Keratinocyte (primary cell): ENCODE measurements around the gene MPV17L2. TPM values are rescaled to one million over a fixed set of nuclear protein-coding genes. Genes with fewer than 3 reads are reported as not detected.

Source experiments
- DNase-seq: peaks from one replicate; pipeline ENCODE4 v3.0.0-alpha.2; 2011; ENCODE audit warnings: low read depth, missing footprints, low spot score
- FAIRE-seq: peaks from 2 replicates; lab custom pipeline; 2011; peaks lifted over from hg19 to GRCh38; lab: Jason Lieb, UNC
- H2AFZ ChIP-seq: 2 replicates; pipeline ENCODE4 v1.6.0; 2012; ENCODE audit warnings: low read length, control low read depth, inconsistent platforms; ENCODE audit not compliant: control insufficient read depth
- H3K27ac ChIP-seq: 2 replicates; pipeline ENCODE4 v1.5.1; 2011; ENCODE audit warnings: low read length; ENCODE audit not compliant: control insufficient read depth, insufficient read depth
- H3K27me3 ChIP-seq: 3 replicates; pipeline ENCODE4 v1.6.0; 2011; ENCODE audit warnings: low read length; ENCODE audit not compliant: control insufficient read depth, insufficient read depth; ENCODE audit errors: extremely low read depth
- H3K36me3 ChIP-seq, 2 experiments: 2 replicates in 1 of 2; 3 replicates in 1 of 2; pipeline ENCODE4 v1.5.1; 2011; ENCODE audit warnings: low read length in 2 of 2, mild to moderate bottlenecking in 1 of 2; ENCODE audit not compliant: control insufficient read depth in 2 of 2, insufficient read depth in 2 of 2; ENCODE audit errors: extremely low read depth in 1 of 2
- H3K4me1 ChIP-seq: 3 replicates; pipeline ENCODE4 v1.5.1; 2011; ENCODE audit warnings: low read length; ENCODE audit not compliant: control insufficient read depth, insufficient read depth; ENCODE audit errors: extremely low read depth
- H3K4me2 ChIP-seq: 3 replicates; pipeline ENCODE4 v1.6.0; 2011; ENCODE audit warnings: low read depth, low read length; ENCODE audit not compliant: control insufficient read depth, insufficient read depth; ENCODE audit errors: extremely low read depth
- H3K4me3 ChIP-seq, 3 experiments: fragments of 200-600 bp in 1 of 3; sonication (generic) in 1 of 3; 2 replicates in 2 of 3; 3 replicates in 1 of 3; pipeline ENCODE4 v1.5.1; 2011 to 2016; ENCODE audit warnings: low read length in 3 of 3, mild to moderate bottlenecking in 3 of 3, control low read depth in 2 of 3, inconsistent platforms in 1 of 3, low read depth in 1 of 3, mixed read lengths in 1 of 3, mixed run types in 1 of 3, moderate library complexity in 1 of 3; ENCODE audit not compliant: control insufficient read depth in 2 of 3, insufficient read depth in 2 of 3; ENCODE audit errors: extremely low read depth in 1 of 3
- H3K79me2 ChIP-seq: 2 replicates; pipeline ENCODE4 v1.6.0; 2012; ENCODE audit warnings: low read length; ENCODE audit not compliant: control insufficient read depth, insufficient read depth
- H3K9ac ChIP-seq: 3 replicates; pipeline ENCODE4 v1.6.0; 2011; ENCODE audit warnings: low read length; ENCODE audit not compliant: control insufficient read depth, insufficient read depth; ENCODE audit errors: extremely low read depth
- H3K9me1 ChIP-seq: 3 replicates; pipeline ENCODE4 v1.6.0; 2011; ENCODE audit warnings: low read length; ENCODE audit not compliant: control insufficient read depth, insufficient read depth; ENCODE audit errors: extremely low read depth
- H3K9me3 ChIP-seq: 2 replicates; pipeline ENCODE4 v1.5.1; 2012; ENCODE audit warnings: low read depth, low read length; ENCODE audit not compliant: control insufficient read depth
- H4K20me1 ChIP-seq: 3 replicates; pipeline ENCODE4 v1.6.0; 2011; ENCODE audit warnings: low read length; ENCODE audit not compliant: control insufficient read depth, insufficient read depth; ENCODE audit errors: extremely low read depth
- EZH2 ChIP-seq: IDR thresholded peaks from one replicate; pipeline ENCODE4 v1.6.1; 2012; ENCODE audit warnings: inconsistent platforms, mild to moderate bottlenecking, low read length, moderate library complexity
- dilution Hi-C: fragments of 300-500 bp; cut with MboI; formaldehyde crosslinking; loops from one replicate; pipeline ENCODE4 v1.7.0; 2020; ENCODE audit warnings: low sequenced_read_pairs; ENCODE audit not compliant: extremely low pct_ligation_motif_present
- polyA plus RNA-seq, 5 experiments: library from polyadenylated mRNA; depleted of rRNA in 3 of 5; stranded (reverse) in 3 of 5; stranded (forward) in 1 of 5; unstranded in 1 of 5; fragments of >200 nt; gene quantifications; 1 replicate in 1 of 5; 2 replicates in 3 of 5; 3 replicates in 1 of 5; pipeline versions ENCODE4 v1.2.1 to v1.2.3, GENCODE V29; 2011 to 2012; ENCODE audit warnings: missing spikeins in 2 of 5, low read depth in 1 of 5, low replicate concordance in 1 of 5
- small RNA-seq, 3 experiments: library from RNA; depleted of rRNA; stranded (forward); fragments of <200 nt; gene quantifications; one replicate each; pipeline ENCODE3, GENCODE V24; 2012; ENCODE audit warnings: low read depth in 3 of 3, low replicate concordance in 1 of 3; ENCODE audit not compliant: insufficient read length in 3 of 3

Gene MPV17L2
- polyA plus RNA-seq, 1 donor (not counting 4 experiments of a cell fraction or from before 2014, with no cell fraction given): 26.3 TPM

GRCh38 chr19:18245297-18245696, 52.3 kb downstream of the MPV17L2 start:
- no peaks in the 10 kb centered on the region for H3K79me2 ChIP-seq
- no peak overlapping the region for H2AFZ ChIP-seq
- no peaks in the 10 kb centered on the region for H3K27me3 ChIP-seq
- FAIRE-seq: no peak
- peaks cover 4% of the 10 kb centered on the region for H4K20me1 ChIP-seq
- no peak overlapping the region for H3K9ac ChIP-seq
- H3K4me3 ChIP-seq: no peak overlapping the region
- no peaks in the 10 kb centered on the region for H3K4me1 ChIP-seq
- TF ChIP-seq EZH2: no peak
- dilution Hi-C loops: no loop called here
- H3K27ac ChIP-seq: no peak overlapping the region
- H3K4me2 ChIP-seq: no peak overlapping the region
- DNase-seq: no peak
- H3K9me3 ChIP-seq: no peaks in the 10 kb centered on the region
- H3K9me1 ChIP-seq: no peaks in the 10 kb centered on the region
- no peaks in the 10 kb centered on the region for H3K36me3 ChIP-seq

Small RNA genes lying within 50 kb of the gene (small RNA-seq; reads per million reads assigned to genes)
- gene IFI30: 0 reads per million in 3 experiments

Other genes starting within 250 kb of the MPV17L2 start
- not detected in 3 replicates for gene KCNN1, start 226.1 kb upstream of the MPV17L2 start, polyA plus RNA-seq
- gene ARRDC2, start 185.0 kb upstream of the MPV17L2 start, polyA plus RNA-seq: 2.4 to 3.5 TPM (median 2.5 TPM) in 3 replicates
- gene IL12RB1, start 106.3 kb upstream of the MPV17L2 start, polyA plus RNA-seq: 0.09 TPM in 1 of 3 replicates, not detected in the others
- gene MAST3, start 95.4 kb upstream of the MPV17L2 start, polyA plus RNA-seq: 0.73 to 1.4 TPM (median 0.76 TPM) in 3 replicates
- 12.4 to 19.6 TPM (median 13.9 TPM) in 3 replicates for gene PIK3R2, start 40.1 kb upstream of the MPV17L2 start, polyA plus RNA-seq
- gene IFI30, start 19.4 kb upstream of the MPV17L2 start, polyA plus RNA-seq: 28.1 to 72.7 TPM (median 31.3 TPM) in 3 replicates
- 0.30 to 0.92 TPM (median 0.56 TPM) in 3 replicates for gene RAB3A, start 10.8 kb downstream of the MPV17L2 start, polyA plus RNA-seq
- 0.03 TPM in 1 of 3 replicates, not detected in the others for gene PDE4C, start 33.2 kb downstream of the MPV17L2 start, polyA plus RNA-seq
- gene IQCN, start 81.2 kb downstream of the MPV17L2 start, polyA plus RNA-seq: 0.02 to 0.06 TPM in 2 of 3 replicates, not detected in the other
- 17.2 to 36.7 TPM (median 20.7 TPM) in 3 replicates for gene JUND, start 88.4 kb downstream of the MPV17L2 start, polyA plus RNA-seq
- 150 to 170 TPM (median 162 TPM) in 3 replicates for gene LSM4, start 129.9 kb downstream of the MPV17L2 start, polyA plus RNA-seq
- gene PGPEP1, start 147.4 kb downstream of the MPV17L2 start, polyA plus RNA-seq: 4.8 to 5.8 TPM (median 5.6 TPM) in 3 replicates
- gene GDF15, start 192.9 kb downstream of the MPV17L2 start, polyA plus RNA-seq: 0.27 to 0.49 TPM (median 0.31 TPM) in 3 replicates
- gene LRRC25, start 204.4 kb downstream of the MPV17L2 start, polyA plus RNA-seq: not detected in 3 replicates
- 7.5 to 11.3 TPM (median 10.8 TPM) in 3 replicates for gene SSBP4, start 226.2 kb downstream of the MPV17L2 start, polyA plus RNA-seq
- gene ISYNA1, start 244.9 kb downstream of the MPV17L2 start, polyA plus RNA-seq: 3.5 to 8.3 TPM (median 7.0 TPM) in 3 replicates